ENCODE data around the gene IL1RAP.

- no peak for TF ChIP-seq EZH2phosphoT487 (IDR thresholded peaks at IDR 0.05; ENCODE audit: borderline replicate concordance, low read depth, low read length)
- no peak for TF ChIP-seq CTCF (conservative IDR thresholded peaks at IDR 0.05; ENCODE audit: low read length)
Observed at GRCh38 chr3:190505381-190506003, 8.4 kb upstream of the IL1RAP start.
